ENCODE measurements around the gene EGFR. TPM values are rescaled to one million over a fixed set of nuclear protein-coding genes. Genes with fewer than 3 reads are reported as not detected.

The EGFR gene
- total RNA-seq, 1 experiment from 2014 or later = 50.0 TPM

DNA sequence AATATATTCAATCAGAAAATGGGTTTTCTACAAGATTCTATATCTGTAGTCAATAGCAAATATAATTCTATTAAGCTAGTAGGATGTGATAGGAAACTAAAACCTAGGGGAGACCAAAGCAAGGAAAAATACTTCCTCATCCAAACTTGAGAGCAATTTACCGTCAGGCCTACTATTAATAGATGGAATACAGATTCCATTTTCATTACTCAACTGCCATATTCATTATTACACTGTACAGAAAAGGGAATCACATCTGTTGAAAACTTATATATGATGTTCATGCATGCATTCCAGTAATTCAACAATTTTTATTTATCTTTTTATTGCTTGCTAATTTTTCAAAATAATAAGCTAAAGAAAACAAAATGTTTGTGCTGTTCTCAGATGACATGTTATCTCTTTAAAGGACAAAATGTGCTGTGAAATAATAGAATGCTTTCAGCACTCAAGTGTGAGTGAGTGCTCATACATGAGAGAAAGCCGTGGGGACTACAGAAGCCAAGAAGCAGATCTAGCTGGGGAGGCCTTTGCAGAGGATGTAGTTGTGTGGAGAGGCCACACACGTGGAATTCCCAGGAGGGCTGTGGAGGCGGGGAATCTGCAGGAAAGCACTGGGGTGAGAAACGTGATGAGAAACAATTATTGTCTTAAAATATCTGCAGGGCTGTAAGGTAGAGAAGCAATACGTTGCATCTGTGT, 110.0 kb downstream of the EGFR start:
- Histone ChIP-seq H4K20me1 (ENCODE audit: low read length) (no peaks in the 10 kb centered on the region), H2AFZ (ENCODE audit: low read length) (no peak overlapping the region), H3F3A (ENCODE audit: low read length, unreplicated experiment) (peaks cover 17% of the 10 kb centered on the region), H3K79me2 (ENCODE audit: low read length) (peaks cover 73% of the 10 kb centered on the region), H3K9ac (ENCODE audit: low read length) (peak overlapping the region; percentile 4; the same call in 1 of the 2 replicates), H3K36me3 (ENCODE audit: low read depth, low read length) (peaks cover 9% of the 10 kb centered on the region), H3K9me3 (ENCODE audit: low read length) (no peaks in the 10 kb centered on the region), H3K27ac (ENCODE audit: low read length) (peak overlapping the region; percentile 99), H3K27me3 (ENCODE audit: low read length) (no peaks in the 10 kb centered on the region), H3K4me3 (ENCODE audit: low read length) (no peak overlapping the region), H3K4me1 (ENCODE audit: insufficient read depth, low read length) (peaks cover 85% of the 10 kb centered on the region), H3K4me2 (ENCODE audit: low read length) (peak overlapping the region; percentile 69), H3K9me2 (replicated peaks; ENCODE audit: low read length) (no peaks in the 10 kb centered on the region)
- no peak for DNase-seq
- no peak for ATAC-seq
- TF ChIP-seq EZH2 (IDR thresholded peaks at IDR 0.05; ENCODE audit: low read length, unreplicated experiment) = no peak
- TF ChIP-seq, protein P1, sequence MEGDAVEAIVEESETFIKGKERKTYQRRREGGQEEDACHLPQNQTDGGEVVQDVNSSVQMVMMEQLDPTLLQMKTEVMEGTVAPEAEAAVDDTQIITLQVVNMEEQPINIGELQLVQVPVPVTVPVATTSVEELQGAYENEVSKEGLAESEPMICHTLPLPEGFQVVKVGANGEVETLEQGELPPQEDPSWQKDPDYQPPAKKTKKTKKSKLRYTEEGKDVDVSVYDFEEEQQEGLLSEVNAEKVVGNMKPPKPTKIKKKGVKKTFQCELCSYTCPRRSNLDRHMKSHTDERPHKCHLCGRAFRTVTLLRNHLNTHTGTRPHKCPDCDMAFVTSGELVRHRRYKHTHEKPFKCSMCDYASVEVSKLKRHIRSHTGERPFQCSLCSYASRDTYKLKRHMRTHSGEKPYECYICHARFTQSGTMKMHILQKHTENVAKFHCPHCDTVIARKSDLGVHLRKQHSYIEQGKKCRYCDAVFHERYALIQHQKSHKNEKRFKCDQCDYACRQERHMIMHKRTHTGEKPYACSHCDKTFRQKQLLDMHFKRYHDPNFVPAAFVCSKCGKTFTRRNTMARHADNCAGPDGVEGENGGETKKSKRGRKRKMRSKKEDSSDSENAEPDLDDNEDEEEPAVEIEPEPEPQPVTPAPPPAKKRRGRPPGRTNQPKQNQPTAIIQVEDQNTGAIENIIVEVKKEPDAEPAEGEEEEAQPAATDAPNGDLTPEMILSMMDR (conservative IDR thresholded peaks at IDR 0.05; ENCODE audit: low read depth, low read length) = no peak
- TF ChIP-seq EZH2phosphoT487 (IDR thresholded peaks at IDR 0.05; ENCODE audit: borderline replicate concordance, low read length) = no peak
- BruUV-seq (replicated peaks) = no TSS peak
- CTCF ChIA-PET = interaction anchor here (0.6 to 1.1 kb wide), 2 partner anchors 9 to 355 kb away, joined by 3 to 4 read pairs; no protein-coding TSS in a partner anchor
- intact Hi-C loops (cut with micrococcal nuclease) = no loop called here
- POLR2A ChIA-PET (ENCODE audit: unreplicated experiment) = interaction anchor here (1.0 kb wide), 1 partner anchor 110 kb away, joined by 5 read pairs; the partner anchor contains the start of gene EGFR

DNA sequence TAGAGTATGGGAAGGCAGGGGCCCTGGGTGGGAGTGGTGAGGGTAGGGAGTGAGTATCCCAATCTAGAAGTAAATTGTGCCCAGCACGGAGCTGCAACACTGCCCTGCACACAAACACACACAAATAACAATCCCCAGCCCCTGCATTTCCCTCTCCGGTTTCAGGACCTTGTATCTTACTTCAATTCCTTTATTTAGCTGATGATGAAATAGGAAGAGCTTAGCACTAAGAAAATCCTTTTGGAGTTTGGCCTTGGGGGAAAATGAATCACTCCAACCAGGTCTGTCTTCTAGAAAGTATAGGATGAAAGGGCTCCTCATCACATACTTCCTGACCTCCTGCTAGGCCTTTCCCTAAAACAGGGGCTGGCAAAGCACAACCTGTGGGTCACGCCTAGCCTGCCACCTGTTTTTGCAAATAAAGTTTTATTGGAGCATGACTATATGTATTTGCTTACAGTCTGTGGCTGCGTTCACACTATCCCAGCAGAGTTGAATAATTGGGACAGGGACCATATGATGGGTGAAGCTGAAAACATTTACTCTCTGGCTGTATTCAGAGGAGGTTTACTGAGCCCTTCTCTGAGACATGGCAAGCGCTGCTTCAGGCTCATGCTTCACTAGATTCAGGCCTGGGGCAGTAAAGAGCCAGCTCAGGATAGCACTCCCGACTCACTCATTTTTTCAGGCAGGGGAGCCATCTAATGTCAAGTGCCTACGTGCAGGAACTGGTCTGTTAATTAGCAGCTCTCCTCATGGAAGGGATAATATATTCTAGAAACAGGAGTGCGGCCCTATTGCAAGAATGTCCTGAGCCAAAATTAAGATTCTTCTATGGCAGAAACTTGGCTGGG, 111.0 kb downstream of the EGFR start:
- BruUV-seq (replicated peaks) = no TSS peak
- intact Hi-C loops (cut with micrococcal nuclease) = loop anchor here (5.0 kb wide), 2 partner anchors 342 to 357 kb away; no protein-coding TSS in a partner anchor
- H3K4me2 ChIP-seq (ENCODE audit: low read length) = peak overlapping the region; percentile 69

More for the DNA sequence above, 111.0 kb downstream of the EGFR start:
- H2AFZ ChIP-seq (ENCODE audit: low read length) = no peak overlapping the region
- H3K27me3 ChIP-seq (ENCODE audit: low read length) = no peaks in the 10 kb centered on the region
- H3F3A ChIP-seq (ENCODE audit: low read length, unreplicated experiment) = peaks cover 17% of the 10 kb centered on the region
- H3K9ac ChIP-seq (ENCODE audit: low read length) = peak overlapping the region; percentile 35; the same call in 1 of the 2 replicates
- DNase-seq (peak; percentile 90), ATAC-seq (peak; percentile 16)
- H3K79me2 ChIP-seq (ENCODE audit: low read length) = peaks cover 73% of the 10 kb centered on the region
- no peaks in the 10 kb centered on the region for H3K9me2 ChIP-seq (replicated peaks; ENCODE audit: low read length)
- H3K27ac ChIP-seq (ENCODE audit: low read length) = peak overlapping the region; percentile 99
- CTCF ChIA-PET = interaction anchor here (0.6 to 1.1 kb wide), 3 partner anchors 10 to 356 kb away, joined by 3 to 4 read pairs (median 3); no protein-coding TSS in a partner anchor
- POLR2A ChIA-PET (ENCODE audit: unreplicated experiment) = interaction anchor here (0.5 to 1.0 kb wide), 4 partner anchors 99 to 288 kb away, joined by 3 to 5 read pairs (median 3); partner anchors contain the start of gene EGFR
- H3K4me3 ChIP-seq (ENCODE audit: low read length) = no peak overlapping the region
- H3K9me3 ChIP-seq (ENCODE audit: low read length) = no peaks in the 10 kb centered on the region
- peaks cover 90% of the 10 kb centered on the region for H3K4me1 ChIP-seq (ENCODE audit: insufficient read depth, low read length)
- TF ChIP-seq, protein P1 (conservative IDR thresholded peaks at IDR 0.05; ENCODE audit: low read depth, low read length) = peak; percentile 21; the same call in 1 of the 2 replicates
- TF ChIP-seq EZH2phosphoT487 (IDR thresholded peaks at IDR 0.05; ENCODE audit: borderline replicate concordance, low read length) = no peak
- H3K36me3 ChIP-seq (ENCODE audit: low read depth, low read length) = peaks cover 9% of the 10 kb centered on the region
- no peaks in the 10 kb centered on the region for H4K20me1 ChIP-seq (ENCODE audit: low read length)
